Esophagus squamous epithelium (tissue), 4 donors: Measurements from ENCODE around the gene ABHD2.
"Not testable (repeated sequence)": the region's sequence is repeated elsewhere in the genome, so short reads cannot be mapped to it uniquely, and the experiment has no call there.

Source experiments
- CTCF ChIP-seq, 6 experiments: fragments of 450-650 bp in 4 of 6; fragments of 200-600 bp in 2 of 6; sonication (generic) in 2 of 6; IDR thresholded peaks; one replicate each; pipeline ENCODE4 v1.5.1; 2016 to 2019; ENCODE audit warnings: antibody characterized with exemption in 6 of 6, mild to moderate bottlenecking in 4 of 6, moderate library complexity in 4 of 6
- POLR2A ChIP-seq, 4 donors: fragments of 450-650 bp; IDR thresholded peaks; one replicate each; pipeline ENCODE4 v1.6.1; 2017; ENCODE audit warnings: antibody characterized with exemption in 4 of 4, mild to moderate bottlenecking in 4 of 4, moderate library complexity in 3 of 4

GRCh38 chr15:89086390-89086789 lies 1.9 kb upstream of the ABHD2 start:
- not testable (repeated sequence) for TF ChIP-seq CTCF, POLR2A (IDR thresholded peaks at IDR 0.05)
